ENCODE measurements around the gene TAF9B.

- TF ChIP-seq POLR2A (IDR thresholded peaks at IDR 0.05) (peak; percentile 85 to 88), CTCF (IDR thresholded peaks at IDR 0.05 in 4 of 5, conservative IDR thresholded peaks at IDR 0.05 in 1 of 5) (no peak)
Measured at GRCh38 chrX:78103623-78104446, 35.6 kb downstream of the TAF9B start, which contains the start of gene PGK1.
